Astrocyte (in vitro differentiated cells and primary cell): Measurements from ENCODE around the gene AGBL4. TPM values are rescaled to one million over a fixed set of nuclear protein-coding genes. Genes with fewer than 3 reads are reported as not detected.

Experiments used
- DNase-seq: peaks from one replicate; pipeline ENCODE4 v3.0.0-alpha.2; 2010; ENCODE audit warnings: low read depth
- FAIRE-seq: peaks from 2 replicates; lab custom pipeline; 2011; peaks lifted over from hg19 to GRCh38; lab: Jason Lieb, UNC
- H2AFZ ChIP-seq: 2 replicates; pipeline ENCODE4 v1.6.0; 2012; ENCODE audit warnings: low read depth, low read length, inconsistent platforms
- H3K27ac ChIP-seq: 2 replicates; pipeline ENCODE4 v1.5.1; 2011; ENCODE audit warnings: low read depth, low read length, inconsistent platforms
- H3K27me3 ChIP-seq: 2 replicates; pipeline ENCODE4 v1.6.0; 2011; ENCODE audit warnings: low read length, inconsistent platforms; ENCODE audit not compliant: insufficient read depth
- H3K36me3 ChIP-seq: 2 replicates; pipeline ENCODE4 v1.5.1; 2011; ENCODE audit warnings: low read length, inconsistent platforms; ENCODE audit not compliant: insufficient read depth
- H3K4me1 ChIP-seq: 2 replicates; pipeline ENCODE4 v1.5.1; 2011; ENCODE audit warnings: low read length, inconsistent platforms; ENCODE audit not compliant: insufficient read depth
- H3K4me2 ChIP-seq: 2 replicates; pipeline ENCODE4 v1.6.0; 2012; ENCODE audit warnings: low read length, inconsistent platforms
- H3K4me3 ChIP-seq: 2 replicates; pipeline ENCODE4 v1.5.1; 2011; ENCODE audit warnings: low read depth, mild to moderate bottlenecking, low read length, inconsistent platforms; ENCODE audit not compliant: insufficient read depth
- H3K79me2 ChIP-seq: 2 replicates; pipeline ENCODE4 v1.6.0; 2012; ENCODE audit warnings: mild to moderate bottlenecking, low read length, inconsistent platforms; ENCODE audit not compliant: insufficient read depth
- H3K9ac ChIP-seq: 2 replicates; pipeline ENCODE4 v1.6.0; 2012; ENCODE audit warnings: mild to moderate bottlenecking, low read length, inconsistent platforms
- H3K9me3 ChIP-seq: 2 replicates; pipeline ENCODE4 v1.5.1; 2012; ENCODE audit warnings: low read depth, mild to moderate bottlenecking, low read length, inconsistent platforms; ENCODE audit not compliant: insufficient read depth
- H4K20me1 ChIP-seq: 2 replicates; pipeline ENCODE4 v1.6.0; 2012; ENCODE audit warnings: low read length, inconsistent platforms; ENCODE audit not compliant: insufficient read depth
- H3K27ac Mint-ChIP-seq: one replicate; pipeline ENCODE4 v1.8.0; 2021; ENCODE audit warnings: mild to moderate bottlenecking, mixed read lengths; ENCODE audit not compliant: unreplicated experiment
- H3K27me3 Mint-ChIP-seq: one replicate; pipeline ENCODE4 v1.8.0; 2021; ENCODE audit warnings: low read depth, mixed read lengths; ENCODE audit not compliant: unreplicated experiment
- H3K36me3 Mint-ChIP-seq: one replicate; pipeline ENCODE4 v1.8.0; 2021; ENCODE audit warnings: low read depth, mixed read lengths; ENCODE audit not compliant: unreplicated experiment
- H3K4me1 Mint-ChIP-seq: one replicate; pipeline ENCODE4 v1.8.0; 2021; ENCODE audit warnings: low read depth, mixed read lengths; ENCODE audit not compliant: unreplicated experiment
- H3K4me3 Mint-ChIP-seq: one replicate; pipeline ENCODE4 v1.8.0; 2021; ENCODE audit warnings: mild to moderate bottlenecking, moderate library complexity, mixed read lengths; ENCODE audit not compliant: unreplicated experiment
- H3K9me3 Mint-ChIP-seq: one replicate; pipeline ENCODE4 v1.8.0; 2021; ENCODE audit warnings: mild to moderate bottlenecking, mixed read lengths; ENCODE audit not compliant: unreplicated experiment
- EZH2 ChIP-seq: IDR thresholded peaks from 2 replicates; pipeline ENCODE4 v1.6.1; 2012; ENCODE audit warnings: mild to moderate bottlenecking, low read length, inconsistent platforms; ENCODE audit not compliant: insufficient read depth
- total RNA-seq: library from RNA; stranded (reverse); gene quantifications from 2 replicates; pipeline ENCODE4 v1.2.1, GENCODE V29; 2021
- TF ChIP-seq, protein P1 (sequence below): IDR thresholded peaks from 2 replicates; pipeline ENCODE4 v1.5.1; 2011; ENCODE audit warnings: low read depth, mild to moderate bottlenecking, inconsistent platforms, low read length, moderate library complexity; ENCODE audit not compliant: insufficient read depth

AGBL4 gene
- total RNA-seq, 1 donor from 2014 or later = not detected

- Histone ChIP-seq H3K4me2 (no peak overlapping the region), H3K79me2 (no peaks in the 10 kb centered on the region), H3K4me1 (peaks cover 6% of the 10 kb centered on the region), H3K27ac (no peak overlapping the region), H3K36me3 (no peaks in the 10 kb centered on the region), H3K4me3 (no peak overlapping the region), H3K9me3 (no peaks in the 10 kb centered on the region), H3K9ac (no peak overlapping the region), H3K27me3 (no peaks in the 10 kb centered on the region), H4K20me1 (no peaks in the 10 kb centered on the region), H2AFZ (no peak overlapping the region)
- no peak overlapping the region for H3K27ac Mint-ChIP-seq
- no peaks in the 10 kb centered on the region for H3K36me3 Mint-ChIP-seq
- H3K27me3 Mint-ChIP-seq = peaks cover 2% of the 10 kb centered on the region
- TF ChIP-seq EZH2 = no peak
- TF ChIP-seq, protein P1, sequence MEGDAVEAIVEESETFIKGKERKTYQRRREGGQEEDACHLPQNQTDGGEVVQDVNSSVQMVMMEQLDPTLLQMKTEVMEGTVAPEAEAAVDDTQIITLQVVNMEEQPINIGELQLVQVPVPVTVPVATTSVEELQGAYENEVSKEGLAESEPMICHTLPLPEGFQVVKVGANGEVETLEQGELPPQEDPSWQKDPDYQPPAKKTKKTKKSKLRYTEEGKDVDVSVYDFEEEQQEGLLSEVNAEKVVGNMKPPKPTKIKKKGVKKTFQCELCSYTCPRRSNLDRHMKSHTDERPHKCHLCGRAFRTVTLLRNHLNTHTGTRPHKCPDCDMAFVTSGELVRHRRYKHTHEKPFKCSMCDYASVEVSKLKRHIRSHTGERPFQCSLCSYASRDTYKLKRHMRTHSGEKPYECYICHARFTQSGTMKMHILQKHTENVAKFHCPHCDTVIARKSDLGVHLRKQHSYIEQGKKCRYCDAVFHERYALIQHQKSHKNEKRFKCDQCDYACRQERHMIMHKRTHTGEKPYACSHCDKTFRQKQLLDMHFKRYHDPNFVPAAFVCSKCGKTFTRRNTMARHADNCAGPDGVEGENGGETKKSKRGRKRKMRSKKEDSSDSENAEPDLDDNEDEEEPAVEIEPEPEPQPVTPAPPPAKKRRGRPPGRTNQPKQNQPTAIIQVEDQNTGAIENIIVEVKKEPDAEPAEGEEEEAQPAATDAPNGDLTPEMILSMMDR = no peak
- DNase-seq = no peak
- FAIRE-seq = no peak
- peaks cover 12% of the 10 kb centered on the region for H3K4me1 Mint-ChIP-seq
- no peaks in the 10 kb centered on the region for H3K9me3 Mint-ChIP-seq
- no peak overlapping the region for H3K4me3 Mint-ChIP-seq
Measured at GRCh38 chr1:48499211-48499735, 1524.5 kb downstream of the AGBL4 start.

- Mint-ChIP-seq H3K4me3 (no peak overlapping the region), H3K27me3 (peaks cover 2% of the 10 kb centered on the region), H3K36me3 (no peaks in the 10 kb centered on the region), H3K27ac (no peak overlapping the region), H3K9me3 (no peaks in the 10 kb centered on the region), H3K4me1 (peaks cover 19% of the 10 kb centered on the region)
- H3K4me3 ChIP-seq = no peak overlapping the region
- H3K4me2 ChIP-seq = no peak overlapping the region
- DNase-seq (peak; percentile 27), FAIRE-seq (peak; percentile 64)
- no peaks in the 10 kb centered on the region for H4K20me1 ChIP-seq
- no peaks in the 10 kb centered on the region for H3K79me2 ChIP-seq
- no peak for TF ChIP-seq EZH2
- TF ChIP-seq, protein P1 = peak; percentile 94
- H3K27me3 ChIP-seq = no peaks in the 10 kb centered on the region
- H3K27ac ChIP-seq = no peak overlapping the region
- H3K9ac ChIP-seq = no peak overlapping the region
- H3K4me1 ChIP-seq = peaks cover 12% of the 10 kb centered on the region
- no peaks in the 10 kb centered on the region for H3K9me3 ChIP-seq
- H3K36me3 ChIP-seq = no peaks in the 10 kb centered on the region
- no peak overlapping the region for H2AFZ ChIP-seq
Measured at GRCh38 chr1:48498096-48498791, 1525.5 kb downstream of the AGBL4 start.

DNA sequence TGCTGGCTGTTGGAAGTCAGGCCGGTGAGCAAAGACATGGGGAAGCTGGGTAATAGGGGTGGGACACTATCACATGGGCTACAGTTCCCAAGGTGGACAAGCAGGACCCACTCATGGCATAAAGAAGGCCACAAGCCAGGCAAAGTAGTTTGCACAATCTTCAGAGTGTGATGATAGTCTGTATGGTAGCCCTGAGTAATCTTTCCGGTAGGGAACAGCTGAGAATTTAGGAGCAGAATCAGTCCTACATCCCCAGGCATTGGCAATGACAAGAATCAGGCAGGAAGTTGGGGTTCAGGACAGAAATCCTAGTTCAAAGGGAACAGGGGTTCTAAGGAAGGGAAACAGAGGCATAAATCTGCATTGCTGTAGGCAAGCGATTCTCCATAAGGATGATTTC is 1527.8 kb downstream of the AGBL4 start:
- Histone ChIP-seq H3K9ac (no peak overlapping the region), H3K4me2 (no peak overlapping the region), H3K4me1 (peaks cover 12% of the 10 kb centered on the region), H3K36me3 (no peaks in the 10 kb centered on the region), H3K4me3 (no peak overlapping the region), H3K27ac (no peak overlapping the region), H3K27me3 (no peaks in the 10 kb centered on the region), H3K79me2 (no peaks in the 10 kb centered on the region), H3K9me3 (no peaks in the 10 kb centered on the region), H4K20me1 (no peaks in the 10 kb centered on the region), H2AFZ (no peak overlapping the region)
- H3K27ac Mint-ChIP-seq = no peak overlapping the region
- peaks cover 2% of the 10 kb centered on the region for H3K27me3 Mint-ChIP-seq
- no peak overlapping the region for H3K4me3 Mint-ChIP-seq
- no peaks in the 10 kb centered on the region for H3K9me3 Mint-ChIP-seq
- FAIRE-seq (no peak), DNase-seq (no peak)
- TF ChIP-seq EZH2 = no peak
- no peaks in the 10 kb centered on the region for H3K36me3 Mint-ChIP-seq
- peaks cover 19% of the 10 kb centered on the region for H3K4me1 Mint-ChIP-seq
